A549 (cell line): Measurements from ENCODE around the gene CDC42SE1.

Experiments used
- BHLHE40 ChIP-seq: IDR thresholded peaks from 2 replicates; pipeline ENCODE4 v1.6.1; 2012; ENCODE audit warnings: low read depth, low read length, inconsistent platforms
- CBX8 ChIP-seq: fragments of 200-600 bp; sonication (generic); IDR thresholded peaks from 2 replicates; pipeline ENCODE4 v1.6.1; 2016
- CEBPB ChIP-seq, 2 experiments: fragments of >200 bp in 1 of 2; sonication (Bioruptor Twin) in 1 of 2; formaldehyde crosslinking in 1 of 2; IDR thresholded peaks; 2 replicates each; pipeline ENCODE4 v1.6.1; 2012 to 2016
- CTCF ChIP-seq: fragments of >200 bp; sonication (Bioruptor Twin); formaldehyde crosslinking; IDR thresholded peaks from 3 replicates; pipeline ENCODE4 v1.5.1; 2016
- EP300 ChIP-seq, 2 experiments: fragments of >200 bp; sonication (Bioruptor Twin); formaldehyde crosslinking; IDR thresholded peaks; 2 replicates in 1 of 2; 3 replicates in 1 of 2; pipeline ENCODE4 v1.6.1; 2016 to 2017
- ESRRA ChIP-seq: fragments of 150-350 bp; IDR thresholded peaks from 2 replicates; pipeline ENCODE4 v1.6.1; 2014; ENCODE audit warnings: mild to moderate bottlenecking, low read length, borderline replicate concordance
- FOXS1 ChIP-seq: fragments of 250-450 bp; sonication (Bioruptor Pico); IDR thresholded peaks from 2 replicates; pipeline ENCODE4 v1.5.0; 2020; ENCODE audit warnings: mild to moderate bottlenecking, moderate library complexity
- JUN ChIP-seq, 2 experiments: fragments of >200 bp; sonication (Bioruptor Twin); formaldehyde crosslinking; IDR thresholded peaks; 2 replicates in 1 of 2; 3 replicates in 1 of 2; pipeline ENCODE4 v1.6.1; 2016 to 2017
- KDM1A ChIP-seq: fragments of 200-600 bp; sonication (generic); IDR thresholded peaks from 2 replicates; pipeline ENCODE4 v1.6.1; 2016; ENCODE audit warnings: low read depth, mild to moderate bottlenecking
- MAX ChIP-seq: IDR thresholded peaks from 2 replicates; pipeline ENCODE4 v1.6.1; 2012
- POLR2A ChIP-seq: IDR thresholded peaks from 2 replicates; pipeline ENCODE4 v1.6.1; 2012; ENCODE audit warnings: mild to moderate bottlenecking, low read length
- RAD21 ChIP-seq, 2 experiments: fragments of >200 bp in 1 of 2; sonication (Bioruptor Twin) in 1 of 2; formaldehyde crosslinking in 1 of 2; IDR thresholded peaks in 1 of 2; conservative IDR thresholded peaks in 1 of 2; 2 replicates in 1 of 2; 3 replicates in 1 of 2; pipeline ENCODE4 v1.6.1; 2012 to 2018; ENCODE audit warnings: inconsistent platforms in 1 of 2
- RNF2 ChIP-seq: fragments of 200-600 bp; sonication (generic); IDR thresholded peaks from 2 replicates; pipeline ENCODE4 v1.6.1; 2016; ENCODE audit warnings: low read depth, mild to moderate bottlenecking, antibody characterized with exemption, moderate library complexity, borderline replicate concordance
- SMC3 ChIP-seq: fragments of >200 bp; sonication (Bioruptor Twin); formaldehyde crosslinking; IDR thresholded peaks from 3 replicates; pipeline ENCODE4 v1.6.1; 2018; ENCODE audit warnings: inconsistent platforms

GRCh38 chr1:151043163-151043562 is 16.3 kb downstream of the CDC42SE1 start:
- TF ChIP-seq EP300 (IDR thresholded peaks at IDR 0.05) (no peak), POLR2A (no peak), ESRRA (no peak), MAX (no peak), RNF2 (no peak), KDM1A (no peak), CTCF (no peak), RAD21 (conservative IDR thresholded peaks at IDR 0.05 in 1 of 2, IDR thresholded peaks at IDR 0.05 in 1 of 2) (no peak), CEBPB (IDR thresholded peaks at IDR 0.05) (no peak), BHLHE40 (no peak), SMC3 (no peak), JUN (IDR thresholded peaks at IDR 0.05) (no peak), CBX8 (no peak), FOXS1 (CRISPR knock-in tag) (no peak)
